GM12865 (cell line): ENCODE data around the gene AMIGO1.

Experiments used
- DNase-seq: peaks from one replicate; pipeline ENCODE4 v3.0.0; 2010; ENCODE audit warnings: low read depth
- H3K4me3 ChIP-seq: 2 replicates; pipeline ENCODE4 v1.5.1; 2011; ENCODE audit warnings: mild to moderate bottlenecking, low read depth, low read length, control low read depth
- TF ChIP-seq, protein P1 (sequence below): IDR thresholded peaks from 2 replicates; pipeline ENCODE4 v1.5.1; 2011; ENCODE audit warnings: low read length, control low read depth, low read depth, inconsistent platforms; ENCODE audit not compliant: insufficient read depth; ENCODE audit errors: missing control alignments

AMIGO1 gene

DNA sequence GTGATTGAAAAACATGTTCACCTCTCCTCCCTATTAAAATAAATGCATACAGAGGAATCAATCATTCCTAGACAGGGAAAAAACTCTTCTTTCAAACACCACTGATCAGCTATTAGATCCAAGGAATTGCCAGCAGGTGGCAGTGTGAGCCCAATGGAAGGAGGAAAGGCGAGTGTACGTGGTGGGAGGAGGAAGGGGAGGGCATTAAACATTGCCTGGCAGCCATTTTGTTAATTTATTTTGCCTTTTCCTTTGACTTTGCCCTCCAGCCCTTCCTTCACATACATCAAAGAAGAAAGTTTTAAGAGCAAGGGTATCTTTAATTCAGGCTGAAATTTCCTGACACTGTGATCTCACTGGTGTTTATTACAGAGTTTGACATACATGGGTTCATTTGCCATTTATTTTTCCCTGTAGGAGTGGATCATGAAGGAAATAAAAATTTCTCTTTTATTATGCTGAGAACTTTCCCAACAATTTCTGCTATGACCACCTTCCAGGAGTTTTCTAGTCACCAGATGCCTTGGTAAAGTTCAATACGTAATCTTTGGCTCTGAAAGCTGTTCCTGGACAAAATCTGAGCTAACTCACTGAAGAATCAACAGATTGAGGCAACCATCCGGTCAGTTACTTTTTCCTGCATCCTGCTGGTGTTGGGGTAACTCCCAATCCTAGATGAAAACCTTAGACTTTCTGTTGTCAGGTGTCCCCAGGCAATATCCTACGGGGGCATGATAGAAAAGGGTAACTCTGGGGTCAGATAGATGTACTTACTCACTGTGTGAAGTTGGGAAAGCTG lies 37.0 kb upstream of the AMIGO1 start:
- TF ChIP-seq, protein P1, sequence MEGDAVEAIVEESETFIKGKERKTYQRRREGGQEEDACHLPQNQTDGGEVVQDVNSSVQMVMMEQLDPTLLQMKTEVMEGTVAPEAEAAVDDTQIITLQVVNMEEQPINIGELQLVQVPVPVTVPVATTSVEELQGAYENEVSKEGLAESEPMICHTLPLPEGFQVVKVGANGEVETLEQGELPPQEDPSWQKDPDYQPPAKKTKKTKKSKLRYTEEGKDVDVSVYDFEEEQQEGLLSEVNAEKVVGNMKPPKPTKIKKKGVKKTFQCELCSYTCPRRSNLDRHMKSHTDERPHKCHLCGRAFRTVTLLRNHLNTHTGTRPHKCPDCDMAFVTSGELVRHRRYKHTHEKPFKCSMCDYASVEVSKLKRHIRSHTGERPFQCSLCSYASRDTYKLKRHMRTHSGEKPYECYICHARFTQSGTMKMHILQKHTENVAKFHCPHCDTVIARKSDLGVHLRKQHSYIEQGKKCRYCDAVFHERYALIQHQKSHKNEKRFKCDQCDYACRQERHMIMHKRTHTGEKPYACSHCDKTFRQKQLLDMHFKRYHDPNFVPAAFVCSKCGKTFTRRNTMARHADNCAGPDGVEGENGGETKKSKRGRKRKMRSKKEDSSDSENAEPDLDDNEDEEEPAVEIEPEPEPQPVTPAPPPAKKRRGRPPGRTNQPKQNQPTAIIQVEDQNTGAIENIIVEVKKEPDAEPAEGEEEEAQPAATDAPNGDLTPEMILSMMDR, result peak; percentile 73

DNA sequence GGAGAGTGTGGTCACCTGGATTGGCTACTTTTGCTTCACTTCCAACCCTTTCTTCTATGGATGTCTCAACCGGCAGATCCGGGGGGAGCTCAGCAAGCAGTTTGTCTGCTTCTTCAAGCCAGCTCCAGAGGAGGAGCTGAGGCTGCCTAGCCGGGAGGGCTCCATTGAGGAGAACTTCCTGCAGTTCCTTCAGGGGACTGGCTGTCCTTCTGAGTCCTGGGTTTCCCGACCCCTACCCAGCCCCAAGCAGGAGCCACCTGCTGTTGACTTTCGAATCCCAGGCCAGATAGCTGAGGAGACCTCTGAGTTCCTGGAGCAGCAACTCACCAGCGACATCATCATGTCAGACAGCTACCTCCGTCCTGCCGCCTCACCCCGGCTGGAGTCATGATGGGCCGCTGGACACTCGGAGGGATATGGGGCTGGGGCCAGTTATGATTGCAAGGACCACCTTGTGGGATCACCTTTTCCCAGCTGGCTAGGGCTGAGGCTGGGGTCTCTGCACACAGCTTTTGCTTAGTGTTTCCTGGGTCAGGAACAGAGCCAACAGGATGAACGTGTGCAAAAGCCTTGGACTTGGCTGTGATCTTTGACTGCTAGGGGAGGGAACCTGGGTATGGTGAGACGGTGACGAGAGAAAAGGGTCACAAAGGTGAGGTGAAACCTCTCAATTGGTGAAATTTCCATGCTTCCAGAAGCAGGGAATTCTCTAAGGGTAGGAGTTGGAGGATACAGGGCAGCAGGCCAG lies 34.6 kb upstream of the AMIGO1 start:
- H3K4me3 ChIP-seq, result no peak overlapping the region
- TF ChIP-seq, protein P1, result no peak

More for the DNA sequence above, 37.0 kb upstream of the AMIGO1 start:
- peak overlapping the region; percentile 74 for H3K4me3 ChIP-seq
- peak; percentile 92 for DNase-seq

DNA sequence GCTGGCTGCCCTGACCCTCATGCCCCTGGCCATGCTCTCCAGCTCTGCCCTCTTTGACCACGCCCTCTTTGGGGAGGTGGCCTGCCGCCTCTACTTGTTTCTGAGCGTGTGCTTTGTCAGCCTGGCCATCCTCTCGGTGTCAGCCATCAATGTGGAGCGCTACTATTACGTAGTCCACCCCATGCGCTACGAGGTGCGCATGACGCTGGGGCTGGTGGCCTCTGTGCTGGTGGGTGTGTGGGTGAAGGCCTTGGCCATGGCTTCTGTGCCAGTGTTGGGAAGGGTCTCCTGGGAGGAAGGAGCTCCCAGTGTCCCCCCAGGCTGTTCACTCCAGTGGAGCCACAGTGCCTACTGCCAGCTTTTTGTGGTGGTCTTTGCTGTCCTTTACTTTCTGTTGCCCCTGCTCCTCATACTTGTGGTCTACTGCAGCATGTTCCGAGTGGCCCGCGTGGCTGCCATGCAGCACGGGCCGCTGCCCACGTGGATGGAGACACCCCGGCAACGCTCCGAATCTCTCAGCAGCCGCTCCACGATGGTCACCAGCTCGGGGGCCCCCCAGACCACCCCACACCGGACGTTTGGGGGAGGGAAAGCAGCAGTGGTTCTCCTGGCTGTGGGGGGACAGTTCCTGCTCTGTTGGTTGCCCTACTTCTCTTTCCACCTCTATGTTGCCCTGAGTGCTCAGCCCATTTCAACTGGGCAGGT lies 33.9 kb upstream of the AMIGO1 start:
- TF ChIP-seq, protein P1, result no peak
- no peak overlapping the region for H3K4me3 ChIP-seq
- DNase-seq, result no peak

More for the DNA sequence above, 34.6 kb upstream of the AMIGO1 start:
- DNase-seq, result no peak

DNA sequence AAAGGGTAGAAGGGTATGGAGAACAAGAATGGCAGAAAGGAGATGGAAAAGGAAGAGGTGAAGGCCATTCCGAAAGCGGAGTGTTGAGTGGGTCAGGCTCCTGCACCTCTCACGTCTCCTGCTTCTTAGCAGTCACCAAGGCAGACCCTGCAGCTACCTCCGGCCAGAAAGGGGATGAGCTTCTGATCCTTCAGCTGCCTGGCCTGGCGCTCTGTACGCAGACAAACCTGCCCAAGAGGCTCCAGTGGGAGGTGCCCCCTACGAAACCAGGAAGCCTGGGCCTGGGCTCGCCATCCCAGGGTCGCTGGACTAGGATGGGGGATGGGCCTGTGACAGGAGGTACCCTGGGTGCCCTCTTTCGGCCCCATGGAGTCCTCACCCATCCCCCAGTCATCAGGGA lies 33.1 kb upstream of the AMIGO1 start:
- DNase-seq, result no peak
- TF ChIP-seq, protein P1, result no peak
- H3K4me3 ChIP-seq, result no peak overlapping the region

DNA sequence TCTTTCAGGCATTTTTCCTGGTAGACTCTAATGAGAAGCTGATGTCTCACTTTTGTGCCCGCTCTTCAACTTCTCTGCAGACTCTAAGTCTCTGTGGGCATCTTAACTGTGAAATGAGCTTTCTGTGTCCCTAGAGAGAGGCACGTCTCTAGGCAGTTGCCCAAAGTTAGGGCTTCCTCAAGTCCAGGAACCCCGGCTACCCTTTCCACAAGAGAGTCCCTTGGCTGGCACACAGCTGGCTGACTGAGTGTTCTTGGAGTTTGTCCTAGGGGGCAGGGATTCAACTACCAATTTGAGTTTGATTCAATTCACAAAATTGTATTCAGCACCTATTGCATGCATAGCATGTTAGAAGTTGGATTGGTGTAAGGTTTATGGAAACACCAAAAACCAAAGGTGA lies 31.6 kb upstream of the AMIGO1 start:
- TF ChIP-seq, protein P1, result no peak
- no peak overlapping the region for H3K4me3 ChIP-seq
- DNase-seq, result no peak

DNA sequence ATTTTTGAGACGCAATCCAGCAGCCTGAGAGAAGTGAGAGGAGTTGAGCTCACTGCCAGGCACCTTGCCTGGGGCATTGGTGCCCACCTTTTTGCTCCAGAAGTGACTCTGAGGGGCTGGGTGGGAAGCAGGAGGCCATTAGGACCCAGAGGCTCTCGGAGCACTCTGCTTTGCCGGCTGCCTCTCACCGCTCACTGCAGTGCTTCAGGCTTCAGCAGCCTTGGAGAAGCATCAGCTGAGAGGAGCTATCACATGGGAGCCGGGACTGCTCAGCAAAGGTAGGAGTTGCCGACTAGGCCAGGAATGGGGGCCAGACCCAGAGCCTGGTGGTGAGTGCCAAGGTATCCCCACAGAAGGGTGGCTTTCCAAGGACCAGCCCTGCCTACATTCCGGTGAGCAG lies 30.1 kb upstream of the AMIGO1 start, which contains the start of gene GPR61:
TSS of gene GPR61 (plus strand) at position 197 of the 400 bp plus-strand sequence. CDS start 3,151 bp downstream, outside the sequence.
- TF ChIP-seq, protein P1, result no peak
- no peak for DNase-seq
- H3K4me3 ChIP-seq, result no peak within 1 kb of the TSS
